AG04449 (cell line): ENCODE data around the gene ATG16L2.
"Not testable (repeated sequence)": the region's sequence is repeated elsewhere in the genome, so short reads cannot be mapped to it uniquely, and the experiment has no call there.

Experiments
- CTCF ChIA-PET: fragments of 350-600 bp; formaldehyde crosslinking; extraction: SDS; loops from one replicate; lab custom pipeline; 2021; ENCODE audit warnings: antibody characterized with exemption; lab: Yijun Ruan, JAX
- POLR2A ChIA-PET: fragments of 400-600, 350-600 bp; formaldehyde crosslinking; extraction: SDS; loops from one replicate; lab custom pipeline; 2020; ENCODE audit warnings: antibody characterized with exemption, inconsistent platforms; lab: Yijun Ruan, JAX
- DNase-seq: peaks from one replicate; pipeline ENCODE4 v3.0.0-alpha.2; 2010; ENCODE audit warnings: low read depth, low spot score
- H3K4me3 ChIP-seq: 2 replicates; pipeline ENCODE4 v1.5.1; 2011; ENCODE audit warnings: low read depth, mild to moderate bottlenecking, control low read depth, low read length
- TF ChIP-seq, protein P1 (sequence below): IDR thresholded peaks from one replicate; pipeline ENCODE4 v1.5.1; 2011; ENCODE audit warnings: mild to moderate bottlenecking, moderate library complexity, low read length, control low read depth, inconsistent platforms; ENCODE audit not compliant: insufficient read depth; ENCODE audit errors: missing control alignments

Gene ATG16L2

DNA sequence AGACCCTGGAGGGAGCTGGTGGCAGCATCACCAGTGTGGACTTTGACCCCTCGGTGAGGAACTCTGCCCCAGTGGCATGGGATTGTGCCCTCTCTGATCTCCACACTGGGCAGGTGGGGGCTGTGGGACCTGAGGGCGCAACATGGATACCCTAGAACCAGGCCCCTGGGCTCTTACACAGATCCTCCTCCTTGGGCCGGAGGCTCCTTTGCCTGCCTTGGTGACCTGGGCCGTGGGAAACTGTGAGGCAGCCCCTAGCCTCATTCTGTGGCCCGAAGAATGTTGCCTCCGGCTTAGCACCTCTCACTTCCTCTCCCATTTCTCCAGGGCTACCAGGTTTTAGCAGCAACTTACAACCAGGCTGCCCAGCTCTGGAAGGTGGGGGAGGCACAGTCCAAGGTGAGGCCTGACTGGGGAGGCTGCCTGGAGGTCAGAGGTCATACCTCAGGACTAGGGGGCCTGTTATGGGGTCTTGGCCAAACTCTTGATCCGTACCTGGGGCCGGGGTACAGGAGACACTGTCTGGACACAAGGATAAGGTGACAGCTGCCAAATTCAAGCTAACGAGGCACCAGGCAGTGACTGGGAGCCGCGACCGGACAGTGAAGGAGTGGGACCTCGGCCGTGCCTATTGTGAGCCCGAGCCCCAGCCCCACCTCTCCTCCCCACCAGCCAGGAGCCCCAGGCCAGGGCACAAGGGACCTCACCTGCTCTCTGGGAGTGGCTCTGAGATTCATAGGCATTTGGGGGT, 12.2 kb downstream of the ATG16L2 start:
- TF ChIP-seq, protein P1, sequence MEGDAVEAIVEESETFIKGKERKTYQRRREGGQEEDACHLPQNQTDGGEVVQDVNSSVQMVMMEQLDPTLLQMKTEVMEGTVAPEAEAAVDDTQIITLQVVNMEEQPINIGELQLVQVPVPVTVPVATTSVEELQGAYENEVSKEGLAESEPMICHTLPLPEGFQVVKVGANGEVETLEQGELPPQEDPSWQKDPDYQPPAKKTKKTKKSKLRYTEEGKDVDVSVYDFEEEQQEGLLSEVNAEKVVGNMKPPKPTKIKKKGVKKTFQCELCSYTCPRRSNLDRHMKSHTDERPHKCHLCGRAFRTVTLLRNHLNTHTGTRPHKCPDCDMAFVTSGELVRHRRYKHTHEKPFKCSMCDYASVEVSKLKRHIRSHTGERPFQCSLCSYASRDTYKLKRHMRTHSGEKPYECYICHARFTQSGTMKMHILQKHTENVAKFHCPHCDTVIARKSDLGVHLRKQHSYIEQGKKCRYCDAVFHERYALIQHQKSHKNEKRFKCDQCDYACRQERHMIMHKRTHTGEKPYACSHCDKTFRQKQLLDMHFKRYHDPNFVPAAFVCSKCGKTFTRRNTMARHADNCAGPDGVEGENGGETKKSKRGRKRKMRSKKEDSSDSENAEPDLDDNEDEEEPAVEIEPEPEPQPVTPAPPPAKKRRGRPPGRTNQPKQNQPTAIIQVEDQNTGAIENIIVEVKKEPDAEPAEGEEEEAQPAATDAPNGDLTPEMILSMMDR, result no peak
- CTCF ChIA-PET, result interaction anchor here (0.6 to 7.0 kb wide), 7 partner anchors 13 to 419 kb away, joined by 3 to 60 read pairs (median 4); no protein-coding TSS in a partner anchor
- POLR2A ChIA-PET, result no interaction called here
- no peak for DNase-seq
- no peak overlapping the region for H3K4me3 ChIP-seq

DNA sequence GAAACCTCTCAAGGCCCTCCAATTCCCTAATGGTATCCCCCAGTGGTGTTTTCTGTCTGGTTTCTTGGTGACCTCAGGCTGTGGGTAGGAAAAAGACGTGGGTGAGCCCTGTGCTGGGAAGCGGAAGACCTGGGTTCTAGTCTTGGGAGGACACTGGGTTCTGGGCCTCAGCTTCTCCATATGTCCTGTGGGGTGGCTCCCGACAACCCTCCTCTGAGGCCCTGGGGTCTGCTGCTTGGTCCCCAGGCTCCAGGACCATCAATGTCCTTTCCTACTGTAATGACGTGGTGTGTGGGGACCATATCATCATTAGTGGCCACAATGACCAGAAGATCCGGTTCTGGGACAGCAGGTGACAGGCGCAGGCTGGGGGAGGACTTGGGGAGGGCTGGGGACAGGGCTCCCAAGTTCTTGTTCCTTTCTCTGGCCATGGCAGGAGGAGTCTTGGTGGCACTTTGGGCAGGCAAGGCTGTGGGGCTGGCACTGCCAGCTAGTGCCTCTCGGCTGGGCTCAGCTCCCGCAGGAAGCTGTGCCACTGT, 12.8 kb downstream of the ATG16L2 start:
- DNase-seq, result no peak
- ChIA-PET POLR2A (no interaction called here), CTCF (interaction anchor here (1.0 to 11.3 kb wide), 9 partner anchors 13 to 418 kb away, joined by 3 to 324 read pairs (median 6); no protein-coding TSS in a partner anchor)
- TF ChIP-seq, protein P1, result no peak
- H3K4me3 ChIP-seq, result no peak overlapping the region

DNA sequence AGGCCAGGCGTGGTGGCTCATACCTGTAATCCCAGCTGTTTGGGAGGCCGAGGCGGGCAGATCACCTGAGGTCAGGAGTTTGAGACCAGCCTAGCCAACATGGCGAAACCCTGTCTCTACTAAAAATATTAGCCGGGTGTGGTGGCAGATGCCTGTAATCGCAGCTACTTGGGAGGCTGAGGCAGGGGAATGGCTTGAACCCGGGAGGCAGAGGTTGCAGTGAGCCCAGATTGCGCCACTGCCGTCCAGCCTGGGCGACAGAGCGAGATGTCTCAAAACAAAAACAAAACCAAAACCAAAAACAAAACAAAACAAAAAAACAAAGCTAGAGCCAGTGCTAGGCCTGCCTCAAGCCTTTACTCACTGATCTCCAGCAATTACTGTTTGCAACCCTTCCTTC, 13.4 kb downstream of the ATG16L2 start:
- POLR2A ChIA-PET, H3K4me3 ChIP-seq, DNase-seq: not testable (repeated sequence)
- CTCF ChIA-PET, result interaction anchor here (1.0 to 11.3 kb wide), 12 partner anchors 8 to 417 kb away, joined by 3 to 324 read pairs (median 6); no protein-coding TSS in a partner anchor

DNA sequence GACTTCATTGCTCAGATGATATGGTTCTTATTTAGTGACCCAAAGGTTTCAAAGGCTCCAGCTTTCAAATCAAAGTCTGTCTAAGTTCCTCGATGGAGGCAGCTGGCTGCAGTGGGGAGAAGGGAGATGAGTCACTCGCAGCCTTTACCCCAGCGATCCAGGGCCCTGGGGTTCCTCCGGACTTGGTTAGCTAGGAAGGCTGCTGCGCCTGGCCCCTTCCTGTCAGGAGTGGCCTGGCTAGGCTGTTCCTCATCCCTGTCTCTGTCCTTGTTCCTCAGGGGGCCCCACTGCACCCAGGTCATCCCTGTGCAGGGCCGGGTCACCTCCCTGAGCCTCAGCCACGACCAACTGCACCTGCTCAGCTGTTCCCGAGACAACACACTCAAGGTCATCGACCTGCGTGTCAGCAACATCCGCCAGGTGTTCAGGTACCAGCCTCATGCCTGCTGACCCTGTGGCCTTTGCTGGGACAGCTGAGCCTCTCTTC, 13.9 kb downstream of the ATG16L2 start:
- DNase-seq, result no peak
- TF ChIP-seq, protein P1, result no peak
- no peak overlapping the region for H3K4me3 ChIP-seq
- POLR2A ChIA-PET, result no interaction called here
- CTCF ChIA-PET, result interaction anchor here (1.0 to 11.3 kb wide), 13 partner anchors 9 to 417 kb away, joined by 3 to 324 read pairs (median 5); no protein-coding TSS in a partner anchor

DNA sequence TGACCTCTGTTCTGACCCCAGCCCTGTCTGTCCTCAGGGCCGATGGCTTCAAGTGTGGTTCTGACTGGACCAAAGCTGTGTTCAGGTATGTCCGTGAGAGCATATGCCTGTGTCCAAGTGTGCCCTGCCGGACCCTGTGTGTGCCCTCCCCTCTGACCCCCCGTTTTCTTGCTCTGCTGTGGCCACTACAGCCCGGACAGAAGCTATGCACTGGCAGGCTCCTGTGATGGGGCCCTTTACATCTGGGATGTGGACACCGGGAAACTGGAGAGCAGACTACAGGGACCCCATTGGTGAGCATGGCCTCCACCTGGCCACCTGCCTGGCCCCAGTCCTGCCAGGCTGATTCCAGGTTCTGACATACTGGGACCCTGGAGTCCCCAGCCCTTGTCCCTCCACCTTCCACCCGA, 14.5 kb downstream of the ATG16L2 start:
- CTCF ChIA-PET, result interaction anchor here (0.7 to 11.3 kb wide), 14 partner anchors 8 to 415 kb away, joined by 3 to 324 read pairs (median 6); no protein-coding TSS in a partner anchor
- no peak for DNase-seq
- TF ChIP-seq, protein P1, result no peak
- POLR2A ChIA-PET, result no interaction called here
- no peak overlapping the region for H3K4me3 ChIP-seq

DNA sequence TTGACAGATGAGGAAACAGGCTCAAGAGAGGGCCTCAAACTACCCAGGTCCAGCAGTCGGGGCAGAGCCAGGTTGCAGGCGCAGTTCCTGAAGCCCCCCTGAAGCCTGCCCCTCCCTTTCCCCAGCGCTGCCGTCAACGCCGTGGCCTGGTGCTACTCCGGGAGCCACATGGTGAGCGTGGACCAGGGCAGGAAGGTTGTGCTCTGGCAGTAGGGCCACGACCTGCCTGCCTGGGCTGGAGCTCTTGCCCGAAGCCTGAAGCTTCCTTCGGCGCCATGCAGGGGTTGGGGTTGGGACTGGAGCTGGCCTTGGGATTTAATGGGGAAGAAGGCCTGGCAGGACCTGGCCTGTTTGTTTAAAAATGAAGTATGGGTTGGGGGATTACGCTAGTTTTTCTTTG, 15.0 kb downstream of the ATG16L2 start:
- CTCF ChIA-PET, result interaction anchor here (0.7 to 11.3 kb wide), 10 partner anchors 11 to 415 kb away, joined by 3 to 324 read pairs (median 24); no protein-coding TSS in a partner anchor
- POLR2A ChIA-PET, result no interaction called here
- TF ChIP-seq, protein P1, result no peak

More for the DNA sequence above, 15.0 kb downstream of the ATG16L2 start:
- no peak for DNase-seq
- no peak overlapping the region for H3K4me3 ChIP-seq
